Peyer's patch (tissue), 4 donors: ENCODE data around the gene STK32C.

Experiments used
- POLR2A ChIP-seq, 2 donors: fragments of 450-650 bp; IDR thresholded peaks; one replicate each; pipeline ENCODE4 v1.5.1; 2017; ENCODE audit warnings: antibody characterized with exemption in 2 of 2, mild to moderate bottlenecking in 2 of 2, moderate library complexity in 2 of 2
- TF ChIP-seq, protein P1 (sequence below), 6 experiments: fragments of 450-650 bp in 4 of 6; fragments of 200-600 bp in 2 of 6; sonication (generic) in 1 of 6; IDR thresholded peaks; one replicate each; pipeline ENCODE4 v1.5.1; 2017 to 2019; ENCODE audit warnings: antibody characterized with exemption in 6 of 6, mild to moderate bottlenecking in 3 of 6, moderate library complexity in 1 of 6

DNA sequence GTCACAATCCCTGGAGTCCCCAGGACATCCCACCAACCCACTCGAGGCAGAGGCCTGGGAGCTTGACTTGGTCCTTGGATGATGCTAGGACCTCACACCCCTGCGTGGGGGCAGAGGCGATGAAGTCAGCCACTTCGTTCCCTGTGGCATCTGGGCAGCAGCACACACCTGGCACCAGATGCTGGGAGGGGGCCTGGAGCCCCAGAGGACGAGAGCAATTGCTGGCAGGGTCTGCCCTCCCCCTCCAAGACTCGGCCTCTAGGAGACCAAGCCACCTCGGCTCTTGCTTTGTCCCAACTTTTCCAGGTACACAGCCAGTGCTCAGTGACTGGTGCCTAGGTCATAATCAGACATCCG, 81.9 kb downstream of the STK32C start:
- no peak for TF ChIP-seq POLR2A (IDR thresholded peaks at IDR 0.05)
- TF ChIP-seq, protein P1, sequence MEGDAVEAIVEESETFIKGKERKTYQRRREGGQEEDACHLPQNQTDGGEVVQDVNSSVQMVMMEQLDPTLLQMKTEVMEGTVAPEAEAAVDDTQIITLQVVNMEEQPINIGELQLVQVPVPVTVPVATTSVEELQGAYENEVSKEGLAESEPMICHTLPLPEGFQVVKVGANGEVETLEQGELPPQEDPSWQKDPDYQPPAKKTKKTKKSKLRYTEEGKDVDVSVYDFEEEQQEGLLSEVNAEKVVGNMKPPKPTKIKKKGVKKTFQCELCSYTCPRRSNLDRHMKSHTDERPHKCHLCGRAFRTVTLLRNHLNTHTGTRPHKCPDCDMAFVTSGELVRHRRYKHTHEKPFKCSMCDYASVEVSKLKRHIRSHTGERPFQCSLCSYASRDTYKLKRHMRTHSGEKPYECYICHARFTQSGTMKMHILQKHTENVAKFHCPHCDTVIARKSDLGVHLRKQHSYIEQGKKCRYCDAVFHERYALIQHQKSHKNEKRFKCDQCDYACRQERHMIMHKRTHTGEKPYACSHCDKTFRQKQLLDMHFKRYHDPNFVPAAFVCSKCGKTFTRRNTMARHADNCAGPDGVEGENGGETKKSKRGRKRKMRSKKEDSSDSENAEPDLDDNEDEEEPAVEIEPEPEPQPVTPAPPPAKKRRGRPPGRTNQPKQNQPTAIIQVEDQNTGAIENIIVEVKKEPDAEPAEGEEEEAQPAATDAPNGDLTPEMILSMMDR (IDR thresholded peaks at IDR 0.05), result no peak
